ENCODE results near the gene TRAF6. TPM values are rescaled to one million over a fixed set of nuclear protein-coding genes. Genes with fewer than 3 reads are reported as not detected.

Gene TRAF6
- total and polyA plus RNA-seq, 2 donors (not counting 1 experiment from before 2014, with no cell fraction given): 10.1 to 22.4 TPM

- Mint-ChIP-seq H3K27me3 (no peaks in the 10 kb centered on the region), H3K4me3 (no peak overlapping the region), H3K27ac (no peak overlapping the region), H3K4me1 (no peaks in the 10 kb centered on the region), H3K9me3 (ENCODE audit: insufficient read depth) (no peaks in the 10 kb centered on the region)
- Histone ChIP-seq H3K9ac (ENCODE audit: low read length) (no peak overlapping the region), H4K20me1 (ENCODE audit: control insufficient read depth, insufficient read depth, low read length, poor library complexity, severe bottlenecking) (no peaks in the 10 kb centered on the region), H3K27ac (ENCODE audit: low read length in 2 of 2) (no peak overlapping the region), H3K4me1 (ENCODE audit: control insufficient read depth in 2 of 2, insufficient read depth in 2 of 2, low read length in 2 of 2) (no peaks in the 10 kb centered on the region), H3K4me3 (ENCODE audit: control extremely low read depth in 1 of 5, extremely low read depth in 1 of 5, insufficient read depth in 1 of 5, low read depth in 2 of 5, low read length in 4 of 5) (no peak overlapping the region), H3K79me2 (ENCODE audit: control insufficient read depth, insufficient read depth, low read length) (no peaks in the 10 kb centered on the region), H3K27me3 (replicated peaks in 1 of 4; ENCODE audit: control extremely low read depth in 1 of 4, control insufficient read depth in 3 of 4, insufficient read depth in 4 of 4, low read length in 3 of 4) (no peaks in the 10 kb centered on the region), H3K36me3 (replicated peaks in 1 of 2; ENCODE audit: control extremely low read depth in 1 of 2, control insufficient read depth in 1 of 2, extremely low read depth in 1 of 2, insufficient read depth in 2 of 2, low read length in 1 of 2) (no peaks in the 10 kb centered on the region), H2AFZ (ENCODE audit: insufficient read depth, low read depth, low read length, poor library complexity, severe bottlenecking) (no peak overlapping the region), H3K9me3 (ENCODE audit: control extremely low read depth in 1 of 3, control insufficient read depth in 2 of 3, insufficient read depth in 1 of 3, low read length in 2 of 3) (no peaks in the 10 kb centered on the region), H3K4me2 (replicated peaks; ENCODE audit: low read depth, low read length, poor library complexity, severe bottlenecking) (no peak overlapping the region)
- ATAC-seq (ENCODE audit: low read depth) (no peak), DNase-seq (no peak)
- no peak for TF ChIP-seq CTCF (IDR thresholded peaks at IDR 0.05)
- no peak for TF ChIP-seq EZH2 (IDR thresholded peaks at IDR 0.05; ENCODE audit: borderline replicate concordance, insufficient read depth, low read depth, low read length, poor library complexity, severe bottlenecking)
- intact Hi-C loops (cut with micrococcal nuclease): no loop called here
- ChIA-PET CTCF (interaction anchor here (1.0 to 3.2 kb wide), 3 partner anchors 8 to 22 kb away, joined by 4 to 15 read pairs (median 4); no protein-coding TSS in a partner anchor), POLR2A (no interaction called here)
- 60% methylated on average over 3 of the region's 5 CpGs for WGBS (ENCODE audit: insufficient coverage)
Measured at GRCh38 chr11:36469881-36470802, 39.9 kb downstream of the TRAF6 start.

GRCh38 chr11:36469063-36469462 is 41.0 kb downstream of the TRAF6 start:
- no peak for ATAC-seq (ENCODE audit: low read depth)
- Histone ChIP-seq H4K20me1 (ENCODE audit: control insufficient read depth, insufficient read depth, low read length, poor library complexity, severe bottlenecking) (no peaks in the 10 kb centered on the region), H3K4me1 (ENCODE audit: control insufficient read depth in 2 of 2, insufficient read depth in 2 of 2, low read length in 2 of 2) (no peaks in the 10 kb centered on the region), H3K79me2 (ENCODE audit: control insufficient read depth, insufficient read depth, low read length) (no peaks in the 10 kb centered on the region), H3K4me3 (ENCODE audit: control extremely low read depth in 1 of 5, extremely low read depth in 1 of 5, insufficient read depth in 1 of 5, low read depth in 2 of 5, low read length in 4 of 5) (no peak overlapping the region), H2AFZ (ENCODE audit: insufficient read depth, low read depth, low read length, poor library complexity, severe bottlenecking) (no peak overlapping the region), H3K4me2 (replicated peaks; ENCODE audit: low read depth, low read length, poor library complexity, severe bottlenecking) (no peak overlapping the region), H3K27ac (ENCODE audit: low read length in 2 of 2) (no peak overlapping the region), H3K36me3 (replicated peaks in 1 of 2; ENCODE audit: control extremely low read depth in 1 of 2, control insufficient read depth in 1 of 2, extremely low read depth in 1 of 2, insufficient read depth in 2 of 2, low read length in 1 of 2) (no peaks in the 10 kb centered on the region), H3K9ac (ENCODE audit: low read length) (no peak overlapping the region), H3K9me3 (ENCODE audit: control extremely low read depth in 1 of 3, control insufficient read depth in 2 of 3, insufficient read depth in 1 of 3, low read length in 2 of 3) (no peaks in the 10 kb centered on the region), H3K27me3 (replicated peaks in 1 of 4; ENCODE audit: control extremely low read depth in 1 of 4, control insufficient read depth in 3 of 4, insufficient read depth in 4 of 4, low read length in 3 of 4) (no peaks in the 10 kb centered on the region)
- no peak for DNase-seq
- Mint-ChIP-seq H3K4me1 (no peaks in the 10 kb centered on the region), H3K9me3 (ENCODE audit: insufficient read depth) (no peaks in the 10 kb centered on the region), H3K27ac (no peak overlapping the region), H3K4me3 (no peak overlapping the region), H3K27me3 (no peaks in the 10 kb centered on the region)
- ChIA-PET CTCF (interaction anchor here (1.0 to 3.2 kb wide), 4 partner anchors 8 to 160 kb away, joined by 3 to 15 read pairs (median 5); no protein-coding TSS in a partner anchor), POLR2A (no interaction called here)
- TF ChIP-seq CTCF (IDR thresholded peaks at IDR 0.05) (no peak), EZH2 (IDR thresholded peaks at IDR 0.05; ENCODE audit: borderline replicate concordance, insufficient read depth, low read depth, low read length, poor library complexity, severe bottlenecking) (no peak)
- intact Hi-C loops (cut with micrococcal nuclease): no loop called here
- no CpG with 5 or more reads among the region's 2 CpGs for WGBS (ENCODE audit: insufficient coverage)

All from B cell (primary cell).